Measurements from ENCODE around the gene DDI2. TPM values are rescaled to one million over a fixed set of nuclear protein-coding genes. Genes with fewer than 3 reads are reported as not detected.
"Not testable (repeated sequence)": the region's sequence is repeated elsewhere in the genome, so short reads cannot be mapped to it uniquely, and the experiment has no call there.

DDI2 gene
- 28.1 TPM for polyA plus RNA-seq (ENCODE audit: insufficient read length)
- long read RNA-seq, donor 1, full-length matches to known transcripts = 3 of 3 reads
- long read RNA-seq, donor 1, partial matches to known transcripts = 0 of 3 reads
- long read RNA-seq, donor 1, other reads (novel, unspliced or antisense) = 0 of 3 reads
- long read RNA-seq, donor 2 = 0 reads
- long read RNA-seq, donor 3, full-length matches to known transcripts = 3 of 3 reads
- long read RNA-seq, donor 3, partial matches to known transcripts = 0 of 3 reads
- long read RNA-seq, donor 3, other reads (novel, unspliced or antisense) = 0 of 3 reads
- long read RNA-seq, donor 4 = 0 reads
- long read RNA-seq, donor 5, full-length matches to known transcripts = 3 of 3 reads
- long read RNA-seq, donor 5, partial matches to known transcripts = 0 of 3 reads
- long read RNA-seq, donor 5, other reads (novel, unspliced or antisense) = 0 of 3 reads
- long read RNA-seq, donor 6, full-length matches to known transcripts = 4 of 4 reads
- long read RNA-seq, donor 6, partial matches to known transcripts = 0 of 4 reads
- long read RNA-seq, donor 6, other reads (novel, unspliced or antisense) = 0 of 4 reads
- long read RNA-seq, donor 7, full-length matches to known transcripts = 2 of 2 reads
- long read RNA-seq, donor 7, partial matches to known transcripts = 0 of 2 reads
- long read RNA-seq, donor 7, other reads (novel, unspliced or antisense) = 0 of 2 reads
- long read RNA-seq, donor 8, partial matches to known transcripts = 0 of 1 reads
- long read RNA-seq, donor 8, other reads (novel, unspliced or antisense) = 0 of 1 reads

DNA sequence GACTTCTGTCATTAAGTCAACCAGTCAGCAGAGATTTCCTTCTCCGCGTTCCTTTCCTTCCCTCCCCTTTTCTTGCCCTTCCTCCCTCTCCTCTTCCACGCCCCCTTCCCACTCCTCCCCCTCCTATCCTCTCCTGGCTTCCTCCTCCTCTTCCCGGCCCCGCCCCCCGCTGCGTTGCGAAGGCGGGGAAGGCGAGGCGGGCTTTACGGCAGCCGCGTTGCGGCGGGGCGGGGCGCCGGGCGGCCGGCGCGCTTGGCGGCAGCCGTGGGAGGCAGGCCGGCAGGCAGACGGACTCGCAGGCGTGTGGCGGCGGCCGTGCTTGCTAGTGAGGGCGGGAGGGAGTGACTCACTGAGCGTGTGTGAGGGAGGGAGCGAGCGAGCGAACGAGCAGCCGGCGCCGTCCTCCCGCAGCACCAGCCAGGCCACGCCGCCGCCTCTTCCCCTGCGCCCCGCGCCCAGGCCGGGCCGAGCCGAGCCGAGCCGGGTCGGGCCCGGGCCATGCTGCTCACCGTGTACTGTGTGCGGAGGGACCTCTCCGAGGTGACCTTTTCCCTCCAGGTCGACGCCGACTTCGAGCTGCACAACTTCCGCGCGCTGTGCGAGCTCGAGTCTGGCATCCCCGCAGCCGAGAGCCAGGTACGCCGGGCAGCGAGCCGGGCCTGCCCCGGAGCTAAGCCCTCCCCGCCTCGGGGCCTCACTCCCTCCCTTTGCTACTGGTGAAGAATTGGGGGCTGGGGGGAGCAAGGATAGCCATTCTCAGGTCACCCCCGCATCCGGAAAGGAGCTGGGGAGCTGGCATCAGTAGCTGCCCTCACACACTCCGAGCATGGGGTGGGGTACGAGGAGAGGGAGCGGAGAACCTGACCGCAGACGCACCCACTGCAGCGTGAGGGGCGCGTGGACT is at the start of gene DDI2:
TSS of gene DDI2 (plus strand) at position 286 of the 904 bp plus-strand sequence. CDS start at position 499, 213 bp downstream.
- DNase-seq = peak; percentile 98

- no peak for DNase-seq
Observed at GRCh38 chr1:15568387-15569073, 48.7 kb upstream of the DDI2 start.

DNA sequence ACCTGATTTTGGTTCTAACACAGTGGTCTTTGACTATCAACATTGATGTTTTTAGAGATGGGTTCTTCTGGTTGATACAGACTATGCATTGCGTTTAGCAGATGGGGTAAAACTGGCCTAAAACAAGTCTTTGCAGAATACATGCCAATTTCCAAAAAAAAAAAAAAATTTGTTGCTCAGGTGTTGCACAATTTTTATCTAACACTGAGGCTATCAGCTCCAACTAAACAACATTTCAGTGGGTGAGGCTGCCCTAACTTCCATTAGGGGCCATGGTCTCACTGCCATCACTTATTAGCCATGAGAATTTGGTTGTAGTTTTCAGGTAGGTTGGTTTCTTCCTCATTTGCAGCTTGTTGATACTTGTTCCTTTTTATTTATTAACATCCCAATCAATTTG is 46.4 kb upstream of the DDI2 start:
- no peak for DNase-seq

GRCh38 chr1:15571266-15571665 is 46.0 kb upstream of the DDI2 start:
- no peak for DNase-seq

DNA sequence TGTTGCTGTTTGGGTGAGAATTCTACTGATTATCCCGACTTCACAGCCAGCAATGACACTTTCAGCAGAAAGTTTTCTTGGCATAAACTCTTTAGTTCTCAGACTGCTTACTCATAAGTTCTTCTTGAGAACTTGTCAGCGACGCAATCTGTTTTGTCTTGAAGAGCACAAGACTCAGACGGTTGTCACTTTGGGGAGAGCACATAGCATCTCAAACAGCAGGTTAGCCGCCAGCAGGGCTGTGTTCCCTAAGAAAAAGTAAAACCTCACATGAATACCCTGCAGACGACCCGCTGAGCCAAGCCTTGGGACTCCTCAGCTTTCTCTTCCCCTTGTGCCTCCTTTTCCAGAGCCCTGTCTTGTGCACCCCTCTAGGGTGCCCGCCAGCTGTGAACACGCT is 43.8 kb upstream of the DDI2 start:
- no peak for DNase-seq

- no peak for DNase-seq
Observed at GRCh38 chr1:15574741-15575140, 42.5 kb upstream of the DDI2 start.

DNA sequence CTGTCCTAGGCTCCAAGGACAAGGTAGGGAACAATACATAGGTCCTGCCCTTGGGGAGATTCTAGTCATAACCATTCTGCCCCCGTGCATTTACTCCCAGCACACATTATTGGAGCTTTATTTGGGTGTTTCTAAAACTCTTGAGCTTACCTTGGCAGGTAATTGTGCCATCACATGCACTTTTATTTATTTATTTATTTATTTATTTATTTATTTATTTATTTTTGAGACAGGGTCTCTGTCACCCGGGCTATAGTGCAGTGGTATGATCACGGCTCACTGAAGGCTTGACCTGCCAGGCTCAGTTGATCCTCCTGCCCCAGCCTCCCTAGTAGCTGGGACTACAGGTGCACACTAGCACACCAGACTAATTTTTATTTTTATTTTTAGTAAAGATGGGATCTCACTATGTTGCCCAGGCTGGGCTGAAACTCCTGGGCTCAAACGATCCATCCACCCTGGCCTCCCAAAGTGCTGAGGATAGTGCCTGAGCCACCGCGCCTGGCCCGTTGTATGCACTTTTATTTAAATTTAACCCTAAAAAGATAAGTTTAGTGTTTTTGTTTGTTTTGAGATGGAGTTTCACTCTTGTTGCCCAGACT is 41.6 kb upstream of the DDI2 start:
- no peak for DNase-seq

DNA sequence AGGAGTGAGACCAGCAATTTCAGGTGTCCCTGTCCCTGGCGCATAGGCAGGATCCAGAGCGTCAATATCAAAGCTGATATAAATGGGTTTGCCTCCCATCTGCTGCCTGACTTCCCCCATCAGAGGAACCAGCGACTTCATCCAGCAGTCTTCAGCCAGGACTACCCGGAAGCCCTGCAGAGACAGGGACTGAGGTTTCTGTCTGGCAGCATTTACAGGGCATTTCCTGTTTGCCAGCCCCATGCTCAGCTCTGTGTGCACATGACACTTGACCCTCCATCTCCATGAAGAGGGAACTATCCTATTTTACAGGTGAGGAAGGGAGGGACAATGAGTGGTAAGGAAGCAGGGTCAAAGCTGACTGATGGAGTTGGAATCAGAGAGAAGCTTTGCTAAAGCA is 39.6 kb upstream of the DDI2 start:
- DNase-seq = no peak

DNA sequence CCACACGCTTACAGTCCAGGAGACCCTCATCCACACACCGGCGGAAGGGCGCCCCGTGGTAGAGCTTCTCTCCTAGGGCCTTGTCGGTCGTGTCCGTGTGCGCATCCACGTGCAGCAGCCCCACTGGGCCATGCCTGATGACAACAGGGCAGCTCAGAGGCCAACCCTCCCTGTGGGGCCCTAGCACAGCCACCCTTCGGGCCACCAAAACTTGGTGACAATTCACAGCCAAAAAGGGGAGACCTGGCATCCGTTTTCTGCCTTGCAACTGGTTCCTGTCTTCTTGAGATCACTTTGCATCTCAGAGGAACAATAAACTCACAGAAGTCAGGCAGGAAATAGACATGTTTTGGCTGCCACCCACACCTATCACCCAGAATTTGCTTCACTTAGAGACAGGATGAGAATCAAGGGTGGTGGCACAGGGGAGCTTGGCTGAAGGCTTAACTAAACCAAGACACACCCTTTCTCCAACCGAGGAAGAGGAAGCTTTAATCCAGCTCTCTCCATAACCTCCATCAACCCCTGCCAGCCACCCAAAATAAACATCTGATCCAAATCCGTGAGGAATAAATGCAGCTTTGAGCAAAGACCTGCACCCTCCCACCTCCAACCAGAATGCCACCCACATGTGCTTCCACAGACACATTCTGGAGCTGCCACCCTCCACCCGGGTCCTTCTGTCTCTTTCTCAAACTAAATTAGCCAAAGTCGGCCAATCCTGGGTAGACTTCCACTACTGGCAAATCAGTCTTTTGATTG is 38.2 kb upstream of the DDI2 start:
- DNase-seq = no peak

GRCh38 chr1:15579683-15580047 is 37.6 kb upstream of the DDI2 start:
- no peak for DNase-seq

GRCh38 chr1:15583016-15583706 is 34.1 kb upstream of the DDI2 start:
- no peak for DNase-seq

- no peak for DNase-seq
Observed at GRCh38 chr1:15584489-15585363, 32.5 kb upstream of the DDI2 start, which contains the start of gene AGMAT. TSS of gene AGMAT (minus strand) at chr1:15585051. CDS start at chr1:15584967, 84 bp downstream.

GRCh38 chr1:15592285-15592684 is 25.0 kb upstream of the DDI2 start:
- DNase-seq = no peak

- no peak for DNase-seq
Observed at GRCh38 chr1:15595809-15596617, 21.2 kb upstream of the DDI2 start.

- DNase-seq = no peak
Observed at GRCh38 chr1:15598436-15598835, 18.8 kb upstream of the DDI2 start.

DNA sequence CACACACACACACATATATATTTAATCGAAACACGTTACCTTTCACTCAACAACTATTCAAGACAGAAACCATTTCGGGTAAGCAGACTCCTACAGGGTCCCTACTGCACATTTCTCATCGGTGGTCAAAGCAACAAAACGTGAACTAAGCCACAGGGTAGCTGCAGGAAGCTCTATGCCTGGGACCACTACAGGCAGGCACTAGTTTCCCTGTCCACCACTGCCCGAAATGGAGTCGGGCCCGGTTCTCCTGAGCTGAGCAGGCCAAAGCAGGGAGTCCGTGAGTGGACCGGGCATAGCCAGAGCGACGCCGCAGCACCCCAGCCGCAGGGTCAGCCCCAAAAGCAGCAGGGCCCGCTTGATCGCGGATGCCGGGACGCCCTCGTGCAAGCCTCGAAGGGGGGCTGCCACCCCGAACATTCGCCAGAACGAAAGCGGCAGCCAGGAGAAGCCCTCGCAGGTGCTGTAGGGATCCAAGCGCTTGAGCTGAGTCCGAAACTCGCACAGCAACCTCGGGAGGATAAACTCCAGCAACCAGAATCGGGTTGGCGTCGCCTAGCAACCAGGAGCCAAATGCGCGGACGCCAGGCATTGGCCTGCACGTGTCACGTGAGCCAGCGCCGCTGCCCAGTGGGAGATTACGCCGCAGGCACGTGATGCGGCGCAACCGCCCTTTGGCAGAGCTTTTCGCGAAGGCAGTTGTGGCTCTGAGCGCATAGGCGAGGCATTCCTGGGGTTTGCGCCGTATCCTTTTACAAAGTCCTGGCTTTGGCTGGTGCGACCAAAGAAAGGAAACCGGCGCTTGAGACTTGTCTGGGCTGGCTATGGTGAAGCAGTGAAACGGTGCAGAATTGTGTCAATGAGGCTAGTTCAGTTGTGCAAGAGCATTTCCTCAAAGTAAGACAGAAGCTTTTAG is 13.9 kb upstream of the DDI2 start:
- peak; percentile 96 for DNase-seq

DNA sequence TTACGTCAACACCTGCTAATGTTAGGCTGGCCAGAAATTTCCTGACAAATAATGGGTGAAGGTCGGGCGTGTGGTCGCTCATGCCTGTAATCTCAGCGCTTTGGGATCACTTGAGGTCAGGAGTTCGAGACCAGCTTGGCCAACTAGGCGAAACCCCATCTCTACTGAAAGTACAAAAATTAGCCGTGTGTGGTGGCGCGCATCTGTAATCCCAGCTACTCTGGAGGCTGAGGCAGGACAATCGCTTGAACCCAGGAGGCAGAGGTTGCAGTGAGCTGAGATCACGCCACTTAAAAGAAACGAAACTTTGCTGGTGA is 13.3 kb upstream of the DDI2 start:
- DNase-seq = not testable (repeated sequence)

Data from left kidney (tissue), 8 donors.